ENCODE measurements around the gene KCNK5. TPM values are rescaled to one million over a fixed set of nuclear protein-coding genes. Genes with fewer than 3 reads are reported as not detected.

KCNK5 gene
- total RNA-seq, 1 donor from 2014 or later, result 10.9 TPM

- intact Hi-C loops (cut with DNase I), result no loop called here
- peak; percentile 53 to 66 for ATAC-seq
- peak; percentile 63 for DNase-seq
- Histone ChIP-seq H3K36me3 (no peaks in the 10 kb centered on the region), H3K4me1 (peaks cover 61% of the 10 kb centered on the region), H3K4me3 (no peak overlapping the region), H3K27ac (peak overlapping the region; percentile 79), H3K9me3 (no peaks in the 10 kb centered on the region), H3K27me3 (ENCODE audit: low read depth) (no peaks in the 10 kb centered on the region)
- TF ChIP-seq CTCF (IDR thresholded peaks at IDR 0.05), result no peak
These were observed 23.0 kb downstream of the KCNK5 start for GRCh38 chr6:39206250-39206721.

- DNase-seq, result no peak
- Histone ChIP-seq H3K27ac (peak overlapping the region; percentile 79), H3K4me3 (no peak overlapping the region)
These were observed 24.5 kb downstream of the KCNK5 start for GRCh38 chr6:39204646-39205244.

GRCh38 chr6:39204160-39204495, 25.1 kb downstream of the KCNK5 start:
- H3K9me3 ChIP-seq, result no peaks in the 10 kb centered on the region
- intact Hi-C loops (cut with DNase I), result no loop called here
- no peak overlapping the region for H3K4me3 ChIP-seq
- no peaks in the 10 kb centered on the region for H3K36me3 ChIP-seq
- H3K27ac ChIP-seq, result peak overlapping the region; percentile 79
- no peak for TF ChIP-seq CTCF (IDR thresholded peaks at IDR 0.05)
- DNase-seq (no peak), ATAC-seq (no peak)
- H3K4me1 ChIP-seq, result peaks cover 65% of the 10 kb centered on the region
- no peaks in the 10 kb centered on the region for H3K27me3 ChIP-seq (ENCODE audit: low read depth)

More at GRCh38 chr6:39204646-39205244, 24.5 kb downstream of the KCNK5 start:
- no peaks in the 10 kb centered on the region for H3K27me3 ChIP-seq (ENCODE audit: low read depth)
- ATAC-seq, result peak in 1 of 2 donors; percentile 2
- no peaks in the 10 kb centered on the region for H3K9me3 ChIP-seq
- intact Hi-C loops (cut with DNase I), result no loop called here
- peaks cover 67% of the 10 kb centered on the region for H3K4me1 ChIP-seq
- no peaks in the 10 kb centered on the region for H3K36me3 ChIP-seq
- no peak for TF ChIP-seq CTCF (IDR thresholded peaks at IDR 0.05)

GRCh38 chr6:39203436-39204159, 25.7 kb downstream of the KCNK5 start:
- ATAC-seq (peak; percentile 81 to 86), DNase-seq (peak; percentile 90)

GRCh38 chr6:39202166-39202565, 27.1 kb downstream of the KCNK5 start:
- ATAC-seq (no peak), DNase-seq (no peak)
- Histone ChIP-seq H3K27me3 (ENCODE audit: low read depth) (no peaks in the 10 kb centered on the region), H3K4me3 (no peak overlapping the region), H3K4me1 (peaks cover 55% of the 10 kb centered on the region), H3K9me3 (no peaks in the 10 kb centered on the region), H3K36me3 (no peaks in the 10 kb centered on the region), H3K27ac (no peak overlapping the region)
- intact Hi-C loops (cut with DNase I), result no loop called here
- TF ChIP-seq CTCF (IDR thresholded peaks at IDR 0.05), result no peak

More at GRCh38 chr6:39203436-39204159, 25.7 kb downstream of the KCNK5 start:
- Histone ChIP-seq H3K36me3 (no peaks in the 10 kb centered on the region), H3K4me3 (no peak overlapping the region), H3K27me3 (ENCODE audit: low read depth) (no peaks in the 10 kb centered on the region), H3K4me1 (peaks cover 60% of the 10 kb centered on the region), H3K27ac (peak overlapping the region; percentile 79), H3K9me3 (no peaks in the 10 kb centered on the region)
- intact Hi-C loops (cut with DNase I), result no loop called here
- TF ChIP-seq CTCF (IDR thresholded peaks at IDR 0.05), result no peak

Data from lower lobe of right lung (tissue), 2 donors.